GM15510 (cell line): ENCODE results near the gene CLPSL2.

ENCODE experiments used
- POLR2A ChIP-seq: IDR thresholded peaks from 3 replicates; pipeline ENCODE4 v1.6.1; 2011; ENCODE audit warnings: borderline replicate concordance; ENCODE audit not compliant: insufficient read length; ENCODE audit errors: extremely low read depth

The CLPSL2 gene

GRCh38 chr6:35796236-35796635 lies 19.8 kb downstream of the CLPSL2 start:
- no peak for TF ChIP-seq POLR2A

- TF ChIP-seq POLR2A, result no peak
Observed at GRCh38 chr6:35797837-35798526, 21.6 kb downstream of the CLPSL2 start.

- no peak for TF ChIP-seq POLR2A
Observed at GRCh38 chr6:35798706-35799105, 22.3 kb downstream of the CLPSL2 start.

GRCh38 chr6:35801148-35801547 lies 24.8 kb downstream of the CLPSL2 start:
- TF ChIP-seq POLR2A, result no peak

- TF ChIP-seq POLR2A, result no peak
Observed at GRCh38 chr6:35804996-35805736, 28.8 kb downstream of the CLPSL2 start, which contains the start of gene LHFPL5. LHFPL5 (plus strand) TSS chr6:35805352; CDS start chr6:35805671, 319 bp downstream.

GRCh38 chr6:35808688-35809087 lies 32.3 kb downstream of the CLPSL2 start:
- TF ChIP-seq POLR2A, result no peak

GRCh38 chr6:35809809-35810208 lies 33.4 kb downstream of the CLPSL2 start:
- TF ChIP-seq POLR2A, result no peak

GRCh38 chr6:35810971-35811698 lies 34.7 kb downstream of the CLPSL2 start:
- TF ChIP-seq POLR2A, result no peak

- no peak for TF ChIP-seq POLR2A
Observed at GRCh38 chr6:35811699-35811995, 35.2 kb downstream of the CLPSL2 start.

GRCh38 chr6:35817515-35817914 lies 41.1 kb downstream of the CLPSL2 start:
- no peak for TF ChIP-seq POLR2A

- no peak for TF ChIP-seq POLR2A
Observed at GRCh38 chr6:35823601-35824000, 47.2 kb downstream of the CLPSL2 start.

- TF ChIP-seq POLR2A, result no peak
Observed at GRCh38 chr6:35824552-35825192, 48.3 kb downstream of the CLPSL2 start.
